Muscle of leg (tissue), 11 donors: Measurements from ENCODE around the gene EFHC1. TPM values are rescaled to one million over a fixed set of nuclear protein-coding genes. Genes with fewer than 3 reads are reported as not detected.
"Not testable (repeated sequence)": the region's sequence is repeated elsewhere in the genome, so short reads cannot be mapped to it uniquely, and the experiment has no call there.

ENCODE experiments used
- DNase-seq: peaks from one replicate; pipeline ENCODE4 v3.0.0; 2013
- H3K27ac ChIP-seq: one replicate; pipeline ENCODE4 v1.5.1; 2013; ENCODE audit warnings: mild to moderate bottlenecking, low read length, control low read depth
- H3K27me3 ChIP-seq: one replicate; pipeline ENCODE4 v1.6.1; 2013; ENCODE audit warnings: low read length; ENCODE audit not compliant: control insufficient read depth, insufficient read depth
- H3K36me3 ChIP-seq: one replicate; pipeline ENCODE4 v1.6.1; 2013; ENCODE audit warnings: low read length; ENCODE audit not compliant: control insufficient read depth, insufficient read depth
- H3K4me1 ChIP-seq: one replicate; pipeline ENCODE4 v1.6.1; 2013; ENCODE audit warnings: low read length; ENCODE audit not compliant: control insufficient read depth, insufficient read depth
- H3K4me3 ChIP-seq: one replicate; pipeline ENCODE4 v1.5.1; 2013; ENCODE audit warnings: low read length, control low read depth
- H3K9me3 ChIP-seq: replicated peaks from 2 replicates; pipeline ENCODE4 v1.6.1; 2013; ENCODE audit warnings: low read depth, low read length; ENCODE audit not compliant: control insufficient read depth
- WGBS: methylation state at CpG from one replicate; pipeline ENCODE4 v1.1.5; 2013; ENCODE audit warnings: missing lambda C conversion rate; ENCODE audit not compliant: insufficient coverage; 5-methylcytosine and 5-hydroxymethylcytosine counted together
- polyA plus RNA-seq, 8 donors: library from polyadenylated mRNA; unstranded; fragments of 120-200 nt; gene quantifications; one replicate each; pipeline versions ENCODE4 v1.2.1 to v1.2.3, GENCODE V29; 2013; ENCODE audit warnings: inconsistent platforms in 1 of 8, low replicate concordance in 1 of 8; ENCODE audit not compliant: insufficient read length in 8 of 8, insufficient read depth in 1 of 8
- total RNA-seq: library from RNA; stranded (reverse); fragments of 120-200 nt; gene quantifications from one replicate; pipeline ENCODE4 v1.2.4, GENCODE V29; 2013

Gene EFHC1
- total and polyA plus RNA-seq, 9 donors: 16.9 to 25.7 (median 18.4) TPM

DNA sequence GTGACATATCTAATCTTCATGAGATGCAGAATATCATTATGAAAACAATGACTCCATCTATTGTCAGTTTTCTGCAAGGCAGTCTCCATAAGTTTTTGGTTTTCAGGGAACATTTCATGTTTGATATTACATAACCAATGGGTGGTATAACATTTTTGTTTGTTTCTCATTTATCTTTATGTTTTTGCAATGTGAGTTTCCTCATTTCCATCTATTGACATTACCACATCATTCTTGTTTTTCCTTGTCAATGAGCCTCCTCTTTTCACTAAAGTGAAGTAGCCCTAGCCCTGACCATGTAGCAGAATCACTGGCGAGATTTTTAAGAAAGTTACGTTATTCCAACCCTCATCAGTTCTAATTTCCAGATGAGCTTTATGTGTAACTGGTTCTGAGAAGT lies 4.4 kb downstream of the EFHC1 start:
- H3K27me3 ChIP-seq: no peaks in the 10 kb centered on the region
- WGBS: no CpG with 5 or more reads among the region's 2 CpGs
- H3K27ac ChIP-seq: peak overlapping the region; percentile 90

DNA sequence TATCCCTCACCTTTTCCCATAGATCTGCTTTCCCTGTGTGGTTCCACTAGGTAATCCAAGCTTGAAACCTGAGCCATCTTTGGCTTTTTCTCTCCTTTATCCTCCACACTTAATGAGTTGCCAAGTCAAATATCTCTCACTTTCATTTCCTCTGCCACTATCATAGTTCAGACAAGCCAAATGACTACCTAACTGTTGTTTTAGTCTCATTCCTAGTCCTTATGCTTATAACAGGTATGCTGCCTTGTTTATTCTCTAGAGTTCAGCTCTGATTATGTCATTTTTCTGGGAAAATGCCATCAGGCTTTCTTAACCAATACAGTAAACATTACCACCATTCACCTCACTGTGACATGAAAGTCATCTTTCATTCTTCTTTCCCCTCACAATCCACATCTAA lies 6.5 kb downstream of the EFHC1 start:
- Histone ChIP-seq H3K4me1 (peaks cover 8% of the 10 kb centered on the region), H3K36me3 (peaks cover 9% of the 10 kb centered on the region), H3K4me3 (no peak overlapping the region), H3K9me3 (no peaks in the 10 kb centered on the region), H3K27me3 (no peaks in the 10 kb centered on the region), H3K27ac (no peak overlapping the region)
- no peak for DNase-seq

More for the DNA sequence above, 4.4 kb downstream of the EFHC1 start:
- Histone ChIP-seq H3K4me1 (peaks cover 13% of the 10 kb centered on the region), H3K9me3 (no peaks in the 10 kb centered on the region), H3K4me3 (no peak overlapping the region), H3K36me3 (peaks cover 6% of the 10 kb centered on the region)
- DNase-seq: no peak

DNA sequence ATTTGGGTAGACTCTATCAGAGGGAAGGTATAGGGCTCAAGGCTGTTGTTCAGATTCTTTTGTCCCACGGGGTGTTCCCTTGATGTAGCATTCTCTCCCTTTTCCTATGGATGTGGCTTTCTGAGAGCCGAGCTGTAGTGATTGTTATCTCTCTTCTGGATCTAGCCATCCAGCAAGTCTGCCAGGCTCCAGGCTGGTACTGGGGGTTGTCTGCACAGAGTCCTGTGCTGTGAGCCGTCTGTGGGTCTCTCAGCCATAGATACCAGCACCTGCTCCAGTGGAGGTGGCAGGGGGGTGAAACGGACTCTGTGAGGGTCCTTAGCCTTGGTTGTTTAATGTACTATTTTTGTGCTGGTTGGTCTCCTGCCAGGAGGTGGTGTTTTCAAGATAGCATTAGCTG lies 13.2 kb downstream of the EFHC1 start:
- not testable (repeated sequence) for H3K4me1 ChIP-seq, H3K27ac ChIP-seq, H3K9me3 ChIP-seq, DNase-seq, H3K27me3 ChIP-seq, H3K4me3 ChIP-seq, H3K36me3 ChIP-seq
- 68% methylated on average over 2 of the region's 4 CpGs for WGBS

DNA sequence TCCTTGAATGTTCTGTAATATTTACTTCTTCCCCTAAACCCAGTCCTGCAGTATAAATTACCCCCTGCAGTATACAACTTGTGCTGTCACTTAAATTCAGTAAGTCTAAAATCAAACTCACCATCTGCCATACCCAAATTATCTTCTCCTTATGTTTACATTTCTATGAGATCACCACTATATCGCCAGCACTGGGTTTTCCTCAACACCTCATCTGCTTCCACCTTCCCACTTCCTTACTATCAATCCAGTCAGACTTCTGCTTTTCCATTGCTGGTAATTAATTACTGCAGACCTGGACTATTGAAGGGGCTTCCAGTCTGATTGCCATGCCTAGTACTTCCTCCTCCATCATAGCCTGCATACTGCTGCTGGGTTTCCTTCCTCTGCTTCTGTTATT lies 15.2 kb downstream of the EFHC1 start:
- DNase-seq: no peak
- 80% methylated on average over 1 of the region's 1 CpG for WGBS

DNA sequence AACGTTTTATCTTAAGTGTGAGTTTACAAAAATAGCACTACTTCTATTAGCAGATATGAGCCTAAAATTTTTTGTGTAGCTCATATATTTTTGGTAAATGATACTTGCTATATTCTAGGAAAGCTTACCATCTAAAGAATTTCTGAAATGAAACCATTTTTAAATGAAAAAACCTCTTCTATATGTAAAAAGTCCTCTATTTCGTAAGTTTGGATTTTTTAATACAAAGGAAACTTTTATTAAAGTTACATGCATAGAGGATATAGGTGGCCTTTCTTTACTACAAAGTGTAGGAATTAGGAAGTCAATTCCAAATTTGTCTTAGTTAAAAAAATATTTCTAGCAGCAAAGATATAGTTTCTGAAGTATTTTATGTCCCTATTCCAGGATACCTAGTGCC lies 18.8 kb downstream of the EFHC1 start:
- no peak overlapping the region for H3K27ac ChIP-seq
- H3K36me3 ChIP-seq: peaks cover 6% of the 10 kb centered on the region
- no peak overlapping the region for H3K4me3 ChIP-seq
- WGBS: no CpG with 5 or more reads among the region's 2 CpGs
- no peaks in the 10 kb centered on the region for H3K4me1 ChIP-seq
- H3K27me3 ChIP-seq: no peaks in the 10 kb centered on the region
- DNase-seq: no peak
- no peaks in the 10 kb centered on the region for H3K9me3 ChIP-seq

More for the DNA sequence above, 15.2 kb downstream of the EFHC1 start:
- peaks cover 6% of the 10 kb centered on the region for H3K36me3 ChIP-seq
- H3K27me3 ChIP-seq: no peaks in the 10 kb centered on the region
- H3K9me3 ChIP-seq: no peaks in the 10 kb centered on the region
- no peak overlapping the region for H3K4me3 ChIP-seq
- H3K27ac ChIP-seq: no peak overlapping the region
- no peaks in the 10 kb centered on the region for H3K4me1 ChIP-seq

DNA sequence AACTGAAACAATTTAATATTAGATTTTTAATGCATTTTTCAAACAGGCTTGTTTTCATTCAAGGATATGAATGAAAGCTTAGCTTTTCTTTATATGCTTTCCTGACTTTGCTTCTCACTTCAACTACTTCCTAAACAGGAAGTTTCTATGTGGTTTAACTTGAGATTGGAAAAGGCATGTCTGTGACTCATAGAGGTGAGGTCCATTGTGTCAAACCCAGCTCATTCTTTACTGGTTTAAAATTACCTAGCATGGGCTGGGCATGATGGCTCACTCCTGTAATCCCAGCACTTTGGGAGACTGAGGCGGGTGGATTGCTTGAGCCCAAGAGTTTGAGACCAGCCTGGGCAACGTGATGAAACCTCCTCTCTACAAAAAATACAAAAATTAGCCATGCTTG lies 34.4 kb downstream of the EFHC1 start:
- no peak for DNase-seq
- WGBS: no CpG with 5 or more reads among the region's 2 CpGs

DNA sequence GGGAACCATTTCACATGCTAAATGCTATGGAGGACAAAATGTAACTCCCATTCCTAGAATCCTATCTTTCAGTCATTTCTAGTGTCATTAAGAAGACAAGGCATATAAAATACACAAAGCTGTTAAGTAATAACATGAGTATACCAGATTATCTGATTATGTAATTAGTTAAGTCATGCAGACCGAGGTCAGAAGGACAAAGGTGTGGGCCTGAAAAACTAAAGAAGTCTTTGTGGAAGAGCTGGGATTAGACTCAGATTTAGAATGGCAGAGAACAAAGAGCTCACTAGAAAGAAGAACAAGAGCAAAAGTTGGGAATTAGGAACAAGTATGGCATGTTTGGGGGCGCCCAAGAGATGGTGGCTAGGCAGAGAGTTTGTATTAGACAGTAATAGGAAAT lies 37.0 kb downstream of the EFHC1 start:
- 100% methylated on average over 1 of the region's 2 CpGs for WGBS
- Histone ChIP-seq H3K4me1 (no peaks in the 10 kb centered on the region), H3K36me3 (no peaks in the 10 kb centered on the region), H3K27me3 (no peaks in the 10 kb centered on the region), H3K27ac (no peak overlapping the region), H3K9me3 (no peaks in the 10 kb centered on the region), H3K4me3 (no peak overlapping the region)
- DNase-seq: no peak

More for the DNA sequence above, 34.4 kb downstream of the EFHC1 start:
- H3K27me3 ChIP-seq: no peaks in the 10 kb centered on the region
- no peak overlapping the region for H3K27ac ChIP-seq
- no peaks in the 10 kb centered on the region for H3K36me3 ChIP-seq
- H3K4me3 ChIP-seq: no peak overlapping the region
- no peaks in the 10 kb centered on the region for H3K4me1 ChIP-seq
- H3K9me3 ChIP-seq: peaks cover 6% of the 10 kb centered on the region

DNA sequence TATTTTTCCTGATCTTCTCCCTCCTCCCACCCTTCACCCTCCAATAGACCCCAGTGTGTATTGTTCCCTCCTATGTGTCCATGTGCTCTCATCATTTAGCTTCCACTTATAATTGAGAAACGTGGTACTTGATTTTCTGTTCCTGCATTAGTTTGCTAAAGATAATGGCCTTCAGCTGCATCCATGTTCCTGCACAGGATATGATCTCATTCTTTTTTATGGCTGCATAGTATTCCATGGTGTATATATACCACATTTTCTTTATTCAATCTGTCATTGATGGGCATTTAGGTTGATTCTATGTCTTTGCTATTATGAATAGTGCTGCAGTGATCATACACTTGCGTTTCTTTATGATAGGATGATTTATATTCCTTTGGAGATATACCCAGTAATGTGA lies 41.1 kb downstream of the EFHC1 start:
- H3K27me3 ChIP-seq, H3K4me1 ChIP-seq, H3K27ac ChIP-seq, DNase-seq, H3K4me3 ChIP-seq, H3K36me3 ChIP-seq, H3K9me3 ChIP-seq: not testable (repeated sequence)
- WGBS: no CpG with 5 or more reads among the region's 2 CpGs

DNA sequence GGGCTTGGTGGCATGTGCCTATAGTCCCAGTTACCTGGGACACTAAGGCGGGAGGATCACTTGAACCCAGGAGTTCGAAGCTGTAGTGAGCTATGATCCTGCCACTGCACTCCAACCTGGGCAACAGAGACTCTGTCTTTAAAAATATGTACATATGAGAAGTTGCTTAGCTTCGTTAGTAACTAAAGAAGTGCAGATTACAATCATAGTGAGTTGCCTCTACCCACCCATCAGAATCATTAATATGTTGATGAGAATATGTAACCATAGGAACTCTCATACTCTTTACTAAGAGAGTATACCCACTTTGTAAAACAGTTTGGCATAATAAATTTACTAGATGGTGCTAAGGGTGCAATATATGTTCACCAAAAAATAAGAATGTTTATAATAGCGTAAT lies 54.0 kb downstream of the EFHC1 start:
- no peak for DNase-seq
- WGBS: 100% methylated on average over 2 of the region's 4 CpGs

DNA sequence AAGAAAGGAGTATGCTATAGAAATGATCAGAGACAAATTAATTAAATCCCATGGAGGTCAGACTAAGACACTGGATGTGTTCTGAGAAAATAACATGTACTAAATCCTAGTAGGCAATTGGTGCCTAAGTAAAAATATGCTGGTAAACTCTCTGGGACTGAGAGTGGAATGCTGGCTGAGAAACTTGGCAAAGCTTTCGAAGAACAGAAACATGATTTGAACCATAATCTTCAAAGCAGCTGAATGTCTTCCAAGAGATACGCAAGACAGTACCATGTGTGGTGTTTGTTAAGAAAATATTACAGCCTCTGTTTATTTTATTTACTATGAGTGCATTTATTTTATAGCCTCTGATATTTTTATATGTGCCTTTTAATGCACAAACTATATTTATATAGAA lies 55.2 kb downstream of the EFHC1 start:
- Histone ChIP-seq H3K4me3 (no peak overlapping the region), H3K27ac (no peak overlapping the region), H3K4me1 (no peaks in the 10 kb centered on the region), H3K27me3 (no peaks in the 10 kb centered on the region), H3K9me3 (no peaks in the 10 kb centered on the region), H3K36me3 (peaks cover 5% of the 10 kb centered on the region)
- no peak for DNase-seq
- no CpG with 5 or more reads among the region's 2 CpGs for WGBS

More for the DNA sequence above, 54.0 kb downstream of the EFHC1 start:
- Histone ChIP-seq H3K36me3 (peaks cover 3% of the 10 kb centered on the region), H3K4me3 (no peak overlapping the region), H3K27ac (no peak overlapping the region), H3K4me1 (no peaks in the 10 kb centered on the region), H3K27me3 (no peaks in the 10 kb centered on the region), H3K9me3 (no peaks in the 10 kb centered on the region)

DNA sequence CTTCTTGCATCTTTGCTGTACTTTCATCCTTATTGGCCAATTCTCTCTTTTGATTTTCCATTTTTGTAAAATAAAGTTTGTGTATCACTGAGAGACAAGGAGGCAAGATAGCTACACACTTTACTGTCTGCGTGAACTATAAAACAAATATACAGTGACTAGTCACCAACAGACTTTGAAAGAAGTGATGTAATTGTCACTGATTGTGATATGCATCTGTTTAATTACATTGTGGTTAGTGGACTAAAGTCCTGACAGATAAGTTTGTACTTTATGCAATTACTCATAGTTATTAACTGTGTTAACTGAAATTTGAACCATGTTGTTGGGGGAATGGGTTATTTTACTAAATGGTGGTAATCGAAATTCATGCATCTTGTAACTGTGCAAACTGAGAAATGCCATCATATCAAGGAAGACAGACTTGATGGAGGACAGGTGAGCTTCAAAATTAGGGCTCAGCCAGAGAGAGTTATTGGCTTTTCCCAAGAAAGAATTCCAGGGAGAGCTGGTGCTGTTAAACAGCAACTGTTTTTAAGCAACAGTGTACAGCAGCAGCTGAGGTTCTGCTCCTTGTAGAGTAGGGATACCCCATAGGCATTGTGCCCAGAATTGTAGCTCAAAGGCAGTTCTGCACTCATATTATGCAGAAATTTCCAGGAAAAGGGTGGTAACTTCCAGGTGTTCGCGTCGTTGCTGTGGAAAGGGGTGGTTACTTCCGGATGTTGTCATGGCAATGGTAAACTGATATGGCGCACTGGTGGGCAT lies 62.9 kb downstream of the EFHC1 start:
- peak overlapping the region; percentile 53 for H3K27ac ChIP-seq
- WGBS: 82% methylated on average over 2 of the region's 7 CpGs

More for the DNA sequence above, 62.9 kb downstream of the EFHC1 start:
- no peak overlapping the region for H3K4me3 ChIP-seq
- H3K9me3 ChIP-seq: no peaks in the 10 kb centered on the region
- no peaks in the 10 kb centered on the region for H3K27me3 ChIP-seq
- H3K4me1 ChIP-seq: peaks cover 7% of the 10 kb centered on the region
- peak; percentile 61 for DNase-seq
- peaks cover 17% of the 10 kb centered on the region for H3K36me3 ChIP-seq
